HG02970 (cell line): ENCODE data around the gene PTPRH.
"Not testable (repeated sequence)": the region's sequence is repeated elsewhere in the genome, so short reads cannot be mapped to it uniquely, and the experiment has no call there.

Experiments
- ATAC-seq: cut with Tn5 transposase; IDR thresholded peaks from one replicate; pipeline ENCODE4 v1.9.1; 2021; ENCODE audit warnings: mild to moderate bottlenecking, moderate library complexity, moderate number of reproducible peaks; ENCODE audit not compliant: unreplicated experiment, low FRiP score

PTPRH gene

DNA sequence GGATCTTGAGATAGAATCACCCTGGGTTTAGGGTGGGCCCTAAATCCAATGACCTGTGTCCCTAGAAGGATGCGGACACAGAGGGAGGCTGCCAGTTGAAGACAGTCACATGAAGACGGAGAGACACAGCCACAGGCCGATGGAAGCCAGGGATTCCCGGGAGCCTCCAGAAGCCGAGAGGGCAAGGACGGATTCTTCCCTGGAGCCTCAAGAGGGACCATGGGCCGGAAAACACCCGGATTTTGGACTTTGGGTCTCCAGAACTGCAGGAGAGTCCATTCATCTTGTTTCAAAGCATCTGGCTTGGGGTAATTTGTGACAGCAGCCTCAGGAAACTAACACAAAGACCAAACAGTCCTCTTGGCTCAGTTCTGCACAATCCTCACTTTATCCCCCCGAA lies 17.0 kb upstream of the PTPRH start:
- ATAC-seq, result no peak

DNA sequence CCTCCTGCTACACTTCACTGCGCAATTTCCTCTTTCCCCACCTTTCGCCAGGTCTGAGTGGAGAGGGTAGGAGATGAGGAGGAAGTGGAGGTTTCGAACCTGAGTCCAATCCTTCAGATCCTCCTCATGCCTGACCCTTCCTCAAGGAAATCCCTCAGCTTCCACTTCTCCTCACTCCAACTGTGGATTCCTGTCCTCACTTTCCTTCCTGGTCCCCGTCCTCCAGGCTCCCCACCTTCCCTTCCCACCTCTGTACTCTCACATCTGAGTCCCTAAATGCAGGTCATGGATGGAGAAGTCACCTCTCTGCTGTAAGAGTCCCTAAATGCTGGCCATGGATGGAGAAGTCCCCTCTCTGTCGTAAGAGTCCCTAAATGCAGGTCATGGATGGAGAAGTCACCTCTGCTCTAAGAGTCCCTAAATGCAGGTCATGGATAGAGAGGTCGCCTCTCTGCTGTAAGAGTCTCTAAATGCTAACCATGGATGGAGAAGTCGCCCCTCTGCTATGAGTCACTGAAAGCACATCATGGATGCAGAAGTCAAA lies 16.2 kb upstream of the PTPRH start:
- no peak for ATAC-seq

DNA sequence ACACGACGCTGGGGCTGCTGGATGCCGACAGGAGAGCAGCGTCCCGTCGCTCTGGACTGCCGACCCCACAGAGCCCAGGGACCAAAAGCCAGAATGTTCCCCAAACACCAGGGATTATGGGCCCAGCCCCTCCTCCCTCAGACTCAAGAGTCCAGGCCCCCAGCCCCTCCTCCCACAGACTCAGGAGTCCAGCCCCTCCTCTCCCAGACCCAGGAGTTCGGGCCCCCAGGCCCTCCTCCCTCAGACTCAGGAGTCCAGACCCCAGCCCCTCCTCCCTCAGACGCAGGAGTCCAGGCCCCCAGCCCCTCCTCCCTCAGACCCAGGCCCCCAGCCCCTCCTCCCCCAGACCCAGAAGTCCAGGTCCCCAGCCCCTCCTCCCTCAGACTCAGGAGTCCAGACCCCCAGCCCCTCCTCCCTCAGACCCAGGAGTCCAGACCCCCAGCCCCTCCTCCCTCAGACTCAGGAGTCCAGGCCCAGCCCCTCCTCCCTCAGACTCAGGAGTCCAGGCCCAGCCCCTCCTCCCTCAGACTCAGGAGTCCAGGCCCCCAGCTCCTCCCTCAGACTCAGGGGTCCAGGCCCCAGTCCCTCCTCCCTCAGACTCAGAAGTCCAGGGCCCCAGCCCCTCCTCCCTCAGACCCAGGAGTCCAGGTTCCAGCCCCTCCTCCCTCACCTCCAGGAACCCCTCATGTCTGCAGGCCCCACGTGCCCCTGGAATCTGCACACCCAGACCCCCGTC lies 15.5 kb upstream of the PTPRH start:
- ATAC-seq, result not testable (repeated sequence)

DNA sequence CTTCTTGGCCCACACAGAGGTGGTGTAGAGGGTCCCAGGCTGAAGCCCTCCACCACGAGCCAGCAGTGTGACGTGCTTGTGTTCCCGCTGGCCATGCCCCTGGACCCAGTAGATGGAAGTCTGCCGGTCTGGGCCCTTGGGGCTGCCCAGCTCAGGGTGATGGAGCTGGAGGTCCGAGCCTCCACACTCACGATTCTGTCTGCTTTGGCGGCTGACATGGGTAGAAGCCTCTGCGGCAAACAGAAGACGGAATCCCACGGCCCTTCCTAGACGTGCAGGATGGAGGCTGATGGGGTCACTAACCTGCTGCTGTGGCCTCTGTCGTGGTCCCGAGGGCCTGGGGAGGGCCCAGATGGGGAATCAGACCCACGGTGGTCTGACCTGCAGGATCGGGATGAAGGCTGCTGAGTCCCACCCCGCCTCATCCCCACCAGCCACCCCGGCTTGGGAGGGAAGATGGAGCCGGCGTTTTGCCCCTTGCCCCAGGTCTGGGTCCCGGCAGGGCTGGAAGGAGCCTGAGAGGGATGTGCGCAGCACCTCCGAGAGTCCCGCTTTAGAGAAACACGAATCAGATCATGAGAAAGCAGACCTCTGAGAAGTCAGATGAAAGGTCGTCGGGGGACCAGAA lies 14.9 kb upstream of the PTPRH start:
- ATAC-seq, result no peak

DNA sequence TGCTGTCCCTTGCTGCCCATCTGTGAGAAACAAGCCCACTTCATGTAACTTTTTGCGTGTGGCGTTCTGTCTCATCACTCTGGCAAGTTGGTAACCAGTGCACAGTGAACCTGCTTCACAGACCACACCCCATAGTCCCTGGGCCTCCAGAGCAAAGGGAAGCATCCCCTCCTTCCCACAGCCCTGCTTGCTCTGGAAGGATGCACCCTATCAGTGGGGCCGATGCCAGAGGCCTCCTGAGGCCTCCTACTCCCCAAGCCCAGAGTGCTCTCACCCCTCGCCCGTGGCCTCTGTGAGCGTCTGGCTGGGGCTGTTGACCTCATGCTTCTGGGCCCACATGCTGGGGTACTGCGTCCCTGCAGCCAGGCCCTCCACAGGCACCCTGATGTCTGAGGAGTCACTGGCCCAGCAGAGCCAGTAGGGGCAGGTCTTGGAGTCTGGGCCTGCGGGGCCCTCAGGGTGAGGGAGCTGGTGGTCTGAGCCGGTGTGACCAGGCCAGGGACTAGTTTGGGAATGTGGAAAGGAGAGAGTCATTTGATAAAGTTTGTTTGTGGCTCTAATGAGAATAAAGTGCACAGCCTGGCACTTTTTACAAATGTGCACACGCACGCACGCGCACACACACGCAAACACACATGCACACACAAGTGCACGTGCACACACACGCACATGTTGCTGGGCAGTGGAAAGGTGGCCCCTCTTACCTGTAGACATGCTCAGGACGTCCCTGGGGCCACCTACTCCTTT lies 14.2 kb upstream of the PTPRH start:
- no peak for ATAC-seq

DNA sequence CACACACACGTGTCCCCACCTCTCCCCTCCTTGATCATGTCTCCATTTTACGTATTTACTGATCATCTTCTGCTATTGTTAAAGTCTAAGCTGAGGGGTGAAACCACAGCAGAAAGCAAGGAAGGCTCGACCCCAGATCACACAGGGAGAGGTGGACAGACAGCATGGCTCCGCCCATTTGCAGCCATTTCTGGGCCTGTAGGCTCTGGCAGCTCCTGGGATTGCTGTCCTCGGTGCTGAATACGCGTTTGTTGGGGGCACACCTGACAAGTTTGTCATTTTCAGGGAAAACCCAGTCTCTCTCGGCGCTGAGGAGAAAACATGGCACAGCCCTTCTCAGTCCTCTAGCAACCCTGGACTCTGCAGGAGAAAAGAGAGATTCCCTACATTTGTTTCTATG lies 11.2 kb upstream of the PTPRH start:
- no peak for ATAC-seq

DNA sequence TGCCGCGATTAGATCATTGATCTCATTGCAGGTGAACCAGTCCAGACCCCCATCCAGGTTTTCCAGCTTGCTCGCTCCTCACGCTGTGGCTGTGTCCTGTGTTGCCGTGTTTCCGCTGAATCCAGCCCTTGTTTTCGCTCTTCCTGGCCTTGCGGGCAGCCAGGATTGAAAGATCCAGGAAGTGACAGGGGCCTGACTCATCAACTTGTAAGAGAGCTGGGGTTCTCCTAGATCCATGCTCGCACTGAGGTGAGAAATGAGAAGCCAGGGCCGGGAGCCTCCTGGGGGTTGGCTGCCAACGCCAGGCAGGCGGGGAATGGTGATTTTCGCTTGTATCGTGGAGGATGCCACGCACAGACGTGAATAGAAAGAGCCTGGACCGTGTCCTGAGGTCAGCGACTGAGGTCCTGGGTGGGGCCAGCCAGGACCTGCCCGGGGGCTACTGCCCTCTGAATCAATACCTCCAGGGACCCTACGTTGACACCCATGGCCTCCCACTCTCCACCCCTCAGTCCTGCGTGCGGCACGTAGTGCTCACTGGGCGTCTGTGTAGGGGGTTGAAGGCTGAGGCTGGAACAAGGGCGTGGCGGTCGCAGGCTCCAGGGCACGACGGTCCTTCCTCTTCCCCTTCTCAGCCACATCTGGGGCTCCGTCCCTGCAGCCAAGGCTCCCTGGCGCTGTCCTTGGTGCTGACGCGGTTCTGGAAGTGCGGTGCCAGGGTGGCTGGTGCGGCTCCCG lies 7.3 kb upstream of the PTPRH start:
- no peak for ATAC-seq

DNA sequence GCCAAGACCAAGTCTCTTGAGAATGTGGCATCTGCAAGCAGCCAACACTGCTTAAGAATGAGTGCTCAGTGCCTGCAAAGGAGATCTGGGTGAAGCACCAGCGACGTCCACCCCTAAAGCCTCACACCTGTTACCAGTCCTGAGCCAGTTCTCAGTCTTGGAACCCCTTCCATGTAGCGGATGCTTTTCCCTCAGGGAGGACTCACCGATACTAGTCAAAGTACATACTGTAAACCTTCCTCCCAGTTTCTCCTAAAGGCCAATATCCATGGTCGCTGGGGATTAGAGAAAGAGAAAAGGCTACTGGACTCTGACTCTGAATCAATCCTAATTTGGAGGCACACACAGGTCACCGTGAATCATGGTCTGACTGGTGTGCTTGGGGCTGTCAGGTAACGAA lies 4.2 kb upstream of the PTPRH start:
- no peak for ATAC-seq

DNA sequence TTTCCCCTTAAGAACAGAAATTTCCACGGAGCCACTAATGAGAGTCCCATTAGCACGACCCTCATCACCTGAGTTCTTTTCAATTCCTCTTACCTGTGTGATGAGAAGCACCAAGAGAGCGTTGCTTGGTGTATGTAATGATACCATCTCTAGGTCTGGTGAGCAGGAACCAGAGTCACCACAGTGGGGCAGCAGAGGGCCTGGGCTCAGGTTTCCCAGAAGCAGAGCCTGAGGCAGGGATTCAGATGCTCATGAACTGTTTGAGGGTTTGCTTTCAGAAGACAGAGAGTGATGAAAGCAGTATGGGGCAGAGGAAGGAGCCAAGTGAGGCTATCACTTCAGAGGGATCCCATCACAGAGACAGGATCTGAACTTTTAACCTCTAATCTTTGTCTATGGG lies 3.1 kb upstream of the PTPRH start:
- ATAC-seq, result no peak

DNA sequence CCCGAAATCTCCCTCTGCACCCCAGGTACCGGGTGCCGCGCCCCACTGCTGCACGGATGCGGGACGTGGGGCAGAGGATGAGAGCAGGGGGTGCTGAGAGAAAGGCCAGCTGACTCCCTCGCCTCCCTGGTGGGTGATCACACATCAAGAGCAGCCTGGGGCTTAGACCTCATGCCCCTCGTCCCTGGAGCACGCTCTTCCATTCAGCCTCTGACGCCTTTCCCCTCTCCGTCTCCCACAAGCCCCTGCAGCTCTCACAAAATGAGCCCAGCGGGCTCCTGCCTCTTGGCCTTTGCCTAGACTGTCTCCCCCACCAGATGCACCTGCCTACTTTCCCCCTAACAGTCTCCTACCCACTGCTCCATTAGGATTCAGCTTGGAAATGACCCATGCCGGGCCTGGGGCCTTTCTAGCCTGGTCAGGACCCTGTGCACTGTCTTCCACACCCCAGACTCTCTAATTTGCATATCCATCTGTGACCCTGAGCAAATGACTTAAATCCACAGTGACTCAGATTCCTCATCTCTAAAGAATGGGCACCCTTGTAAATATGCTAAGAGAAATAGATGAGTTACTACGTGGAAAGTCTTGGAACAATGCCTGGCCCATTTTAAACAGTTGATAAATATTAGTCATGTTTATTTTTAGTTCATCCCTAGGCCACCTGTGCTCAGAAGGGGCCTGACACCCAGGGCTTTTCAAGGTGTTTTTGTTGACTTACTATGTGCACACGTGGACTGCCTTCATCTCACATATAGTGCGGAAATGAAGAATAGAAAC lies 582 bp upstream of the PTPRH start:
- no peak for ATAC-seq

DNA sequence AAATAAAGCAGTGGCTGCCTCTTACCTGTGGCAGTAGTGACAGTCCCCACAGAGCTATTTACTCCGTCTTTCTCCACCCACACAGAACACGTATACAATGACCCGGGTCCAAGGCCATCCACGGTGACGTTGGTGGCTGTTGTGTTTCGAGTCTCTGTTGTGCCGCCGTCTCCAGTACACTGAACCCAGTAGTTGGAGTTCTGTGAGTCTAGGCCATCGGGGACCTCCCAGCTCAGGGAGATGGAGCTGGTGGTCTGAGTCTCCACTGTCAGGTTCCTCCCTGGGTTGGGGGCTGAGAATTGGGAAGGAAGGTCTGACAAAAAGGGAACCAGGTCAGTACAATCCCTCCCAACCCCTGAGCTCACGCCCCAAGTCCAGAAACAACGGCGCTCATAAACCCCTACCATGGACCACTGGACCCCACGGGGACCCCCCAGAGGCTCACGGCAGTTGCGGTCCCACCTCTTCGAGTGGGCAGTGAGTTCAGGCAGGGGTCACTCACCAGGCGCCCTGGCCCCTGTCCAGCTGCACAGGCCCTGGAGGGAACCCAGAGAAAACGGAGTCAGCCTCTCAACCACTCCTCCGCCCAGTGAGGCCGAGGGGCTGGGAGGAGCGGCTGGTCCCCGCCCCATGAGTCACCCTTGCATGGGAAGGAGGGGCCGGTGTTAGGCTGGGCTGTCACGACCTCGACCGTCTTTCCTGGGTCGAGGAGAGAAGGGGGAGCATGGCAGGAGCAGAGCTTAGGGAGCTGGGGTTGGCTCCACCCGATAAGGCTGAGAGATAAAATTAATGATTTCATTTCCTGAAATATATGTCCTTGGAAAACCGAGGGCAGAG lies 2.4 kb downstream of the PTPRH start:
- no peak for ATAC-seq

DNA sequence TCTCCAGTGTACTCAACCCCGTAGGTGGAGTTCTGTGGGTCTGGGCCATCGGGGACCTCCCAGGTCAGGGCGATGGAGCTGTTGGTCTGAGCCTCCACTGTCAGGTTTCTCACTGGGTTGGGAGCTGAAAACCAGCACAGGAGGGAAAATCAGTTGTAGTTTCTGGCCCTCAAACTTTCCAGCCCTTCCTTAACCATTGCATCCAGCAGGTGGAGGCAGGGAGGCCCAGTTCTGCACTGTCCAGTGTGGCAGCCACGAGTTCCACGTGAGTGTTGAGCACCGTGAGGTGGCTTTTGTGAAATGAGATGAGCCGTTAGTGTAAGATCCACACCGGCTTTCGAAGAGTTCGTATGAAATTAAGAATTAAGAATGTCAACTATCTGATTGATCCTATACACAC lies 7.1 kb downstream of the PTPRH start:
- not testable (repeated sequence) for ATAC-seq

DNA sequence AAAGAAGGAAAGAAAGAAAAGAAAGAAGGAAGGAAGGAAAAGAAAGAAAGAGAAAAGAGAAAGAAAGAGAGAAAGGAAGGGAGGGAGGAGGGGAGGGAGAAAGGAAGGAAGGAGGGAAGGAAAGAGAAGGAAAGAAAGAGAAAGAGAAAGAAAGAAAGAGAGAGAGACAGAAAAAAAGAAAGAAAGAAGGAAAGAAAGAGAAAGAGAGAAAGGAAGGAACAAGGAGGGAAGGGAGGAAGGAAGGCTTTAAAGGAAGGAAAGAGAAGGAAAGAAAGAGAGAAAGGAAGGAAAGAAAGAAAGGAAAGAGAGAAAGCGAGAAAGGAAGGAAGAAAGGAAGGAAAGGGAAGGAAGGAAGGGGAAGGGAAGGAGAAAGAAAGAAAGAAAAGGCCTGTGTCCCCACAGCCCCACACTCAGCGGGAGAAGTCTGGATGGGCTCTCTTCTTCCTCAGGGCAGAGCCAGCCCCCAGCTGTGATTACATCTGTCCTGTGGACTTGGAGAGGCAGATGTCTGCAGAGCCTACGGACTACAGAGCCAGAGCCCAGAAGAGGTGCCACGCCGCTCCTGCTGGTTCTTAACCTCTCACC lies 9.6 kb downstream of the PTPRH start:
- ATAC-seq, result no peak

DNA sequence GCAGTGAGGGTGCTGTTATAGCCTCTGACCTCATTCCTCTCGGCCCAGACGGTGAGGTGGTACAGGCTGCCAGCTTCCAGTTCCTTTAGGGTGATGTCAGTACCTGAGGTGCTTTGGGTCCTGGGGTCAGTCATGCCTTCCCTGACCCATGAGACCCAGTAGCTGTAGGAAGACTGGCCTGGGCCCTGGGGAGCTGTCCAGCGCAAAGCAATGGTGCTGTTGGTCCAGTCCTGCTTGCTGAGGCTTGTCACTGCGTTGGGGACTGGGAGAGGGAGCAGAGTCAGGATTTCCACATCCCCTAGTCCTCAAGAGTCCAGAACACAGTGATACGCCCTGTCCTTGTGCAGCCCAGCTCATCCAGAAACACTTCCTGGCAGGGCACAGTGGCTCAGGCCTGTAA lies 10.7 kb downstream of the PTPRH start:
- ATAC-seq, result no peak

DNA sequence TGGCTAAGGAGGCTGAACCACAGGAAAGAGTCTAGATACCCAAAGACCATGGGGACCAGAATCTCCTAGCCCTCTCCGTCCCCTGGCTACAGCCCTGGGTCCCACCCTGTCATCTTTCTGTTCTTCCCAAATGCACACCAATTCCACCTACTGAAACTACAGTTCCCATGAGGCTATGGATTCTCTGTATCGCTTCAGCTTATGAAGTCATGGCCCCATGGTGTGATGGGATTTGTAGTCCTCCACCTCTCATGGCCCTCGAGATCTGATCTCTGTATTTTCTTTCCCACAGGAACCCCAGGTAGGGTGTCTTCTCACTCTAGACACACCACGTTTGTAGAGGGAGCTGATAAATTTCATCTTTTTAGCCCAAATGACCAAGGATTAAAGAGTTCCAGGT lies 11.8 kb downstream of the PTPRH start:
- ATAC-seq, result no peak

DNA sequence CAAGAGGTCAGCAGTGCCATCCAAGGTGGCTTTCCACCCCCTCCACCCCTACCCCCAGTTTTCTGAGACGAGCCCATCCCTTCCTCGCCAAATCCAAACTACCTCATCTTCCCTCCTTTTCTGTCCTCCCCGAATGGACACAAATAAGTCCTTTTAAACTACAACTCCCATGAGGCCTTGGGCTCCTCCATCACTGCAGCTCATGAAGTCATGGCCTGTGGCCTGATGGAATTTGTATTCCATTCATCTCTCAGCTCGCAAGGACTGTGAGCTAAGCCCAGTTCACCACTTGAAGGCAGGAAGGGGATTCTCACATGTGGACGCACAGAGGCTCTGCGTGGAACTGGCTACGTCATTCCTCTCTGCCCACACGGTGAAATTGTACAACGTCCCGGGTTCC lies 12.5 kb downstream of the PTPRH start:
- no peak for ATAC-seq

DNA sequence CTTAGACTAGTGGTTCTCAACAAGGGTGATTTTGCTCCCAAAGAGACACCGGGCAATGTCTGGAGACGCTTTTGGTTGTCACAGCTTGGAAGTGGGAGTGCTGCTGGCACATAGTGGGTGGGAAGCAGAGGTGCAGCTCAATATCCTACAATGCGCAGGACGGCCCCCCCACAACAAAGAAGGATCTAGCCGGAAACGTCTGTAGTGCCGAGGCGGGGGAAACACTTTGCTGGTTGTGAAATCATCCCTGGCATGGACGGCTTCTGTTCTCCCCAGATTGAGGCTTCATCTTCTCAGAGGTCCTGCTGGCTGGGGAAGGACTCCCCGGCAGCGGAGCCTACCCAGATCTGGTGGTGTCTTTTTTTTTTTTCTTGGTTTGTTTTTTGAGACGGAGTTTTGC lies 15.8 kb downstream of the PTPRH start:
- no peak for ATAC-seq

DNA sequence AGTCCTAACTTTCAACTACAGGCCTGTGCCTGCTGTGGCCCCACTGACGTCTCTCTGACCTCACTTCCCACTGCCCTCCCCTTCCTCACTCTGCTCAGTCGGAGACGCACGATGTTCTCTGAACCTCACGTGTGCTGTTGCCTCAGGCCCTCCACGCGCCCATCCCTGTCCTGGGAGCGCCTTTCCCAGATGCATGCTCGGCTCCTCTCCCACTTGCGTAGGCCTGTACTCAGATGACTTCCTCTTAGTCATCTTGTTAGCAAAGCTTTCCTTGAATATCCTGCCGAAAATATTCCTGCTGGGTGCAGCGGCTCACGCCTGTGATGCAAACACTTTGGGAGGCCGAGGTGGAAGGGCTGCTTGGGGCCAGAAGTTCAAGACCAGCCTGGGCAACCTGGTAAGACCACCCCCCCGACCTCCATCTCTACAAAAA lies 19.9 kb downstream of the PTPRH start:
- no peak for ATAC-seq

DNA sequence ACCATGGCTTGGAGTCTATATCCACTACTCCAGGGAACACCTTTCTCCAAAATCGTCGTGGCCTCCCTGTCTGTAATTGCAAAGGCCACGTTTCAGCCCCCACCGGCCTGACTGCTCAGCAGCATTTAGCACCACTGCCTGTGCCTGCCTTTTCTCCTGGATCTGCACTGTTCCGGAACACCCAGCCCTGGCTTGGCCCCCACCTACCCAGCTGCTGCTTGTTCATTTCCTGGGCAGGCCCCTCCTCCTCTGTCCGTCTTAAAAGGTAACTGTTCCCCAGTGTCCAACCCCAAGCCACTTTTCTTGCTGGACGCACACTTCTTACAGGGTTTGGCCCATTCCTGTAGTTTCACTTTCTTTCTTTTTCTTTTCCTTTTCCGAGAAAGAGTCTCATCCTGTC lies 20.7 kb downstream of the PTPRH start:
- ATAC-seq, result no peak
